ENCODE measurements around the gene G6PC2.

- TF ChIP-seq CTCF (conservative IDR thresholded peaks at IDR 0.05; ENCODE audit: low read length) (no peak), EZH2phosphoT487 (IDR thresholded peaks at IDR 0.05; ENCODE audit: borderline replicate concordance) (no peak)
Measured at GRCh38 chr2:168854651-168855050, 46.4 kb upstream of the G6PC2 start.
